HG02840 (cell line): ENCODE data around the gene EXOC4.

Source experiments
- ATAC-seq: cut with Tn5 transposase; IDR thresholded peaks from one replicate; pipeline ENCODE4 v1.9.1; 2021; ENCODE audit warnings: mild to moderate bottlenecking, moderate library complexity, moderate number of reproducible peaks; ENCODE audit not compliant: unreplicated experiment, low FRiP score

The EXOC4 gene

GRCh38 chr7:134030460-134030865, 777.6 kb downstream of the EXOC4 start:
- no peak for ATAC-seq

- no peak for ATAC-seq
These were observed 779.1 kb downstream of the EXOC4 start for GRCh38 chr7:134031835-134032617.

GRCh38 chr7:134034652-134035051, 781.8 kb downstream of the EXOC4 start:
- no peak for ATAC-seq

- ATAC-seq = no peak
These were observed 785.1 kb downstream of the EXOC4 start for GRCh38 chr7:134037991-134038390.

GRCh38 chr7:134040988-134041387, 788.1 kb downstream of the EXOC4 start:
- no peak for ATAC-seq

- no peak for ATAC-seq
These were observed 788.6 kb downstream of the EXOC4 start for GRCh38 chr7:134041477-134041876.

GRCh38 chr7:134042307-134042706, 789.4 kb downstream of the EXOC4 start:
- ATAC-seq = no peak

GRCh38 chr7:134044682-134045081, 791.8 kb downstream of the EXOC4 start:
- no peak for ATAC-seq

- ATAC-seq = no peak
These were observed 792.8 kb downstream of the EXOC4 start for GRCh38 chr7:134045716-134046115.

- ATAC-seq = no peak
These were observed 793.8 kb downstream of the EXOC4 start for GRCh38 chr7:134046594-134047128.

GRCh38 chr7:134047675-134048074, 794.8 kb downstream of the EXOC4 start:
- no peak for ATAC-seq

- ATAC-seq = no peak
These were observed 795.3 kb downstream of the EXOC4 start for GRCh38 chr7:134048166-134048565.

- no peak for ATAC-seq
These were observed 798.1 kb downstream of the EXOC4 start for GRCh38 chr7:134051020-134051419.

- no peak for ATAC-seq
These were observed 803.9 kb downstream of the EXOC4 start for GRCh38 chr7:134056816-134057215.

- ATAC-seq = no peak
These were observed 805.6 kb downstream of the EXOC4 start for GRCh38 chr7:134058521-134058920.

GRCh38 chr7:134058980-134059379, 806.1 kb downstream of the EXOC4 start:
- no peak for ATAC-seq

- ATAC-seq = no peak
These were observed 807.0 kb downstream of the EXOC4 start for GRCh38 chr7:134059921-134060320.

- no peak for ATAC-seq
These were observed 808.0 kb downstream of the EXOC4 start for GRCh38 chr7:134060874-134061273.

GRCh38 chr7:134062460-134062859, 809.6 kb downstream of the EXOC4 start:
- no peak for ATAC-seq

- ATAC-seq = no peak
These were observed 812.5 kb downstream of the EXOC4 start for GRCh38 chr7:134065415-134065814.

- no peak for ATAC-seq
These were observed 814.3 kb downstream of the EXOC4 start for GRCh38 chr7:134067164-134067563.

- no peak for ATAC-seq
These were observed 815.8 kb downstream of the EXOC4 start for GRCh38 chr7:134068670-134069069.
